HFF-Myc (cell line): ENCODE measurements around the gene CDK6.

Experiments used
- DNase-seq: peaks from one replicate; pipeline ENCODE4 v3.0.0-alpha.2; 2011; ENCODE audit warnings: low read depth; ENCODE audit errors: extremely low read depth
- H3K4me3 ChIP-seq: replicated peaks from 2 replicates; pipeline ENCODE4 v1.5.1; 2011; ENCODE audit warnings: low read depth, mild to moderate bottlenecking, control low read depth, low read length
- CTCF ChIP-seq: IDR thresholded peaks from 2 replicates; pipeline ENCODE4 v1.5.1; 2012; ENCODE audit warnings: mild to moderate bottlenecking, low read depth, low read length, control low read depth; ENCODE audit errors: missing control alignments

CDK6 gene

GRCh38 chr7:92806496-92806895 is 29.9 kb downstream of the CDK6 start:
- no peak for DNase-seq
- no peak overlapping the region for H3K4me3 ChIP-seq
- TF ChIP-seq CTCF: no peak

GRCh38 chr7:92802406-92802805 is 34.0 kb downstream of the CDK6 start:
- no peak for TF ChIP-seq CTCF
- no peak for DNase-seq
- no peak overlapping the region for H3K4me3 ChIP-seq

GRCh38 chr7:92799446-92800211 is 36.7 kb downstream of the CDK6 start:
- no peak for DNase-seq
- no peak for TF ChIP-seq CTCF
- no peak overlapping the region for H3K4me3 ChIP-seq

GRCh38 chr7:92798517-92799249 is 37.7 kb downstream of the CDK6 start:
- TF ChIP-seq CTCF: no peak
- no peak for DNase-seq
- H3K4me3 ChIP-seq: no peak overlapping the region

- no peak for TF ChIP-seq CTCF
- H3K4me3 ChIP-seq: no peak overlapping the region
- no peak for DNase-seq
Observed at GRCh38 chr7:92797693-92798092, 38.7 kb downstream of the CDK6 start.

- TF ChIP-seq CTCF: no peak
- no peak for DNase-seq
- H3K4me3 ChIP-seq: no peak overlapping the region
Observed at GRCh38 chr7:92797284-92797683, 39.1 kb downstream of the CDK6 start.

GRCh38 chr7:92794831-92795230 is 41.5 kb downstream of the CDK6 start:
- DNase-seq: no peak
- TF ChIP-seq CTCF: no peak
- no peak overlapping the region for H3K4me3 ChIP-seq
